GM18505 (cell line): ENCODE results near the gene XIRP2.
A peak's percentile ranks its signal among the peaks of the same experiment; 100 is the strongest.

ENCODE experiments used
- ATAC-seq: cut with Tn5 transposase; IDR thresholded peaks from one replicate; pipeline ENCODE4 v1.9.1; 2021; ENCODE audit not compliant: unreplicated experiment
- POLR2A ChIP-seq: IDR thresholded peaks from 4 replicates; pipeline ENCODE4 v1.6.1; 2011; ENCODE audit warnings: borderline replicate concordance; ENCODE audit not compliant: insufficient read depth, insufficient read length; ENCODE audit errors: extremely low read depth

Gene XIRP2

DNA sequence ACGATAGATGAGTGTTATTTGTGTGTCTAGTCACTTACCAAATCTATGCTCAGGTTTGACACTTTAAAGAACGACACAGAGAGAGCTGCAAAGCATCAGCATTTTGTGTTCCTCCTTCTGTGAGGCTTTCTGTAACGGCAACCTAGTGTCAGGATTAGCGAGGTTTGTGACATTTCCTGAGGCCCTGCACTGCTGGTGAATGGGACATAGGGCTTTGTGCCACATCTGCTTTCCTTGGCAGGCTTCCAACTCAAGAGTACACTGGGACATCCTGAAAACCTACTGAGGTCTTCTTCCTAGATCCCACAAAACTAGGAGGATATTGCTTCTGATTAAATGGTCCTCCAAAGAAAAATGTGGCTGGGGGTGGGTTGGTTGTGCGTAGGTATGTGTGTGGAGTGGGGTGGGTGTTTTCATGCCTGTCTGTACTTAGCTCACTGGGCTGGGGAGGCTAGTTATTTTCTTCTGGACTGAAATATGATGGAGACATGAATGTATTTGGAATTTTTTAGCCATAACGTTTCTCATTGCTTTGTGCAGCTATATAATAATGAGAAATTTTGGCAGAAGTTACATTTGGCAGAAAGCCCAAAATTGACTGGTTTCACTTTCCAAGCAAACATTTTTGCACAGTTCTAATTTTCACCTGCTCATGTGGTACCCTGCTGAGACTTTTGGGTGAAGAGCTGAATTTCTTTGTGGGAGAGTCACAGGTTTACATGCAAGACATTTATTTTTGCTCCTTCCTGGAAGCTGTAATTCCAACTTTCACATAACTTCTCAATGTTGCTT is 308.4 kb downstream of the XIRP2 start:
- no peak for TF ChIP-seq POLR2A

GRCh38 chr2:167198009-167198408 is 309.7 kb downstream of the XIRP2 start:
- no peak for ATAC-seq

More for the DNA sequence above, 308.4 kb downstream of the XIRP2 start:
- peak; percentile 48 for ATAC-seq

GRCh38 chr2:167198576-167198975 is 310.3 kb downstream of the XIRP2 start:
- ATAC-seq = no peak
- TF ChIP-seq POLR2A = no peak

More at GRCh38 chr2:167198009-167198408, 309.7 kb downstream of the XIRP2 start:
- TF ChIP-seq POLR2A = no peak

DNA sequence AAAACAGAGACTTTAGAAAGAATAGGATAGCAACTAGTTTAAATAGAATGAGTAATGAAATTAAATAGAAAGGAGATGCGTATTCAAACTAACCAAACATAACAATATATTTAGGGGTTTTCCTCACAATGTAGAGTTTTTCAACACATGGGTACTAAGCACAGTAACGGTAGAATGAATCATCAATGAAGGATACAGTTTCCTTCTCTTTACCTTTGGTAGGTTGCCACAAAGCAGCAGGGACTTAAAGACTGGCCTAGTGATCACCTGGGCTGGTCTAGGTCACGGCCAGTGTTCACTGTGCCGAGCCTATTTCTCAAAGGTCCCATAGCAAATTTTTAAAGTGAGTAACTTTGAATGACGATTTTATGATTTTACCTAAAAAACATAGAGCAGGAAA is 311.7 kb downstream of the XIRP2 start:
- ATAC-seq = no peak
- no peak for TF ChIP-seq POLR2A

DNA sequence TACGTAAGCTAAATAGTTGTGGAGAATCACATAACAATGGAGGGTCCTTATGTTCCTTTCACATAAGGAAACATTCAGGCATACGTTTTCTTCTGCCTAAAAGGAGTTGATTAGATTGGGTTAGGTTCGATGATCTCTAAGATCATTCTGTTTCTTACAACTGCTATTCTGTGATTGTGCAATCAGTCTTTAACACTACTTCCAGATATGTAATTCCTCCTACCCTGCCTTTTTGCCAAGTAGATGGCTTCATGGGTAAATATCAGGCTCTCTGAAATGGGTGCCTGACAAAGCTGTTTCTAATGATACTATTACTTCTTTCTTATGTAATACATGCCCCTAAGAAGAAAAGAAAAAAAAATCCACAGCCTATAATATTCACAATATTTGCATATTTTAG is 321.5 kb downstream of the XIRP2 start:
- TF ChIP-seq POLR2A = no peak
- no peak for ATAC-seq

GRCh38 chr2:167212014-167212648 is 323.9 kb downstream of the XIRP2 start:
- no peak for TF ChIP-seq POLR2A
- ATAC-seq = peak; percentile 96

- no peak for ATAC-seq
- TF ChIP-seq POLR2A = no peak
These were observed 327.3 kb downstream of the XIRP2 start for GRCh38 chr2:167215595-167215994.

- no peak for TF ChIP-seq POLR2A
These were observed 349.2 kb downstream of the XIRP2 start for GRCh38 chr2:167237478-167237877.

DNA sequence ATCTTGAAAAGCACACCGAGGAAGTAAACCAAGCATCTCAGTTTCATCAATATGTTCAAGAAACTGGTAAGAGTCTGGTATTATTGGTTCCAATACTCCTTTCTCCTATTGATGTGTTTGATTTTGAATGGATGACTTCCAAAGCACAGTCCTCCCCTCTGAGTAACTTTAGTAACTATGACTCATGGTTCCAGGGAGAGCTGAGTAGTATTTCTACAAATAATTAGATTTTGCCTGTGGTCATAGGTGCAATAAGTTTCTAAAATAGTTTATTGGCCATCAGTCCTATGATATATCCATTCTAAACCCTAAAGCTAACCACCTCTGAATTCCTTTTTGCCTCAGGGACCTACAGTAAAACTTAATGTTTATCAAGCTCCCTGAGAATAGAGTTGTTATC is 352.4 kb downstream of the XIRP2 start:
- ATAC-seq = no peak
- no peak for TF ChIP-seq POLR2A

More at GRCh38 chr2:167237478-167237877, 349.2 kb downstream of the XIRP2 start:
- ATAC-seq = no peak

GRCh38 chr2:167249197-167249596 is 360.9 kb downstream of the XIRP2 start:
- no peak for ATAC-seq
- no peak for TF ChIP-seq POLR2A

DNA sequence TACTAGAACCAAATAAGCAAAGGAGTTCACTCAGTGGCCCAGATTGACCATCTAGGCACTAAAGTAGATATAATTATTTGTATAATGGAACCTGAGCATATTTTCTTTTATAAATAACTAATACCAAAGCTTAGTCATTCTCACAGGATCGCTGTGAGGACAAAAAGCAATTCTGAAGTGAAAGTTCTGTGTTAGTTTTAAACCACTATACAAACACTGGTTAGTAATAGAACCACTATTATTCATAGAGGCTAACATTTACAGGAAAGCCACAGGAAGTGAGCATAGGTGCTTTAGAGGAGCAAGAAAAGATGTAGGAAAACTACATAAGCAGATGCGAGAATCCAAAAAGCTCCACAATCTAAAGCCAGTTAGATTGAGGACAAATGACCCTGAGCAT is 364.7 kb downstream of the XIRP2 start:
- no peak for ATAC-seq
- no peak for TF ChIP-seq POLR2A

- no peak for TF ChIP-seq POLR2A
- no peak for ATAC-seq
These were observed 366.4 kb downstream of the XIRP2 start for GRCh38 chr2:167254721-167255120.

DNA sequence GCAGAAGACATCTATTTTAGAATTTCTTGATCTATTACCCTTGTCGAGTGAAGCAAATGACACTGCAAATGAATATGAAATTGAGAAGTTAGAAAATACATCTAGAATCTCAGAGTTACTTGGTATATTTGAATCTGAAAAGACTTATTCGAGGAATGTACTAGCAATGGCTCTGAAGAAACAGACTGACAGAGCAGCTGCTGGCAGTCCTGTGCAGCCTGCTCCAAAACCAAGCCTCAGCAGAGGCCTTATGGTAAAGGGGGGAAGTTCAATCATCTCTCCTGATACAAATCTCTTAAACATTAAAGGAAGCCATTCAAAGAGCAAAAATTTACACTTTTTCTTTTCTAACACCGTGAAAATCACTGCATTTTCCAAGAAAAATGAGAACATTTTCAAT is 370.4 kb downstream of the XIRP2 start:
- ATAC-seq = no peak
- no peak for TF ChIP-seq POLR2A

DNA sequence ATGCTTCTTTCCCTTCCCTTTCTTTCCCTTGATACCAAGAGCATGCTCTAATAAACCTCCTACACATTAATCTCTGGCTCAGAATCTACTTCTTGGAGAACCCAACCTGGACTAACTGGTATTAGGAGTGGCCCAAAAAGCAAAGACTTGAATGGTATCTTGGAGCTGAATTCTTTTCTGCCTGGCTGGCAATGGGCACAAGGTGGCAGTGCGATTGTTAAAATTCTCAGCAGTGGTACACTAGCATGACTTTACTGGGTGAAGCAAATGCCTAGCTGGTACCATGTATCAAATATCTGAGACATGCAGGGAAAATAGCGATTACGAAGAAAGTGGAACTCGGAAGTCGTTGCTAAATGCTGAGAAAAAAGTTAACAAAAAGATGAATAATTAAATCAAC is 376.1 kb downstream of the XIRP2 start:
- no peak for ATAC-seq
- TF ChIP-seq POLR2A = no peak
